ENCODE results near the gene RAB4B.
"Not testable (repeated sequence)": the region's sequence is repeated elsewhere in the genome, so short reads cannot be mapped to it uniquely, and the experiment has no call there.

DNA sequence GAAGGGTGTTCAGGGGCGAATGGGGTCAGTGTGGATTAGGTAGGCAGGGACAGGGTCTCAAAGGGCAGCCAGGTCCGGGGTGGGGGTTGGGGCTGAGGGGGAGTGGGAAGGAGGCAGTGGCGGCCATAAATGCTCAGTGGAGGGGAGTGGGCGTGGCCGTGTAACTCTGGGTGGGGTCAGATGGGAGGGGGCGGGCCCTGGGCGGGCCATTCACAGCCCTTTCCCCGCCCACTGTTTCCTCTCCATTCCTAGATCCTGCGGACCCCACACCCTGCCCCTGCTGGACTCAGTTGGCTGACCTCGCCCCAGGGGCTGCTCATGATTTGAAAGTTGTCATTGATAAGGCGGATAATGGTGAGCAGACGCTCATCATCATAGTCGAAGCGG is 48.3 kb downstream of the RAB4B start:
- TF ChIP-seq, protein P1, sequence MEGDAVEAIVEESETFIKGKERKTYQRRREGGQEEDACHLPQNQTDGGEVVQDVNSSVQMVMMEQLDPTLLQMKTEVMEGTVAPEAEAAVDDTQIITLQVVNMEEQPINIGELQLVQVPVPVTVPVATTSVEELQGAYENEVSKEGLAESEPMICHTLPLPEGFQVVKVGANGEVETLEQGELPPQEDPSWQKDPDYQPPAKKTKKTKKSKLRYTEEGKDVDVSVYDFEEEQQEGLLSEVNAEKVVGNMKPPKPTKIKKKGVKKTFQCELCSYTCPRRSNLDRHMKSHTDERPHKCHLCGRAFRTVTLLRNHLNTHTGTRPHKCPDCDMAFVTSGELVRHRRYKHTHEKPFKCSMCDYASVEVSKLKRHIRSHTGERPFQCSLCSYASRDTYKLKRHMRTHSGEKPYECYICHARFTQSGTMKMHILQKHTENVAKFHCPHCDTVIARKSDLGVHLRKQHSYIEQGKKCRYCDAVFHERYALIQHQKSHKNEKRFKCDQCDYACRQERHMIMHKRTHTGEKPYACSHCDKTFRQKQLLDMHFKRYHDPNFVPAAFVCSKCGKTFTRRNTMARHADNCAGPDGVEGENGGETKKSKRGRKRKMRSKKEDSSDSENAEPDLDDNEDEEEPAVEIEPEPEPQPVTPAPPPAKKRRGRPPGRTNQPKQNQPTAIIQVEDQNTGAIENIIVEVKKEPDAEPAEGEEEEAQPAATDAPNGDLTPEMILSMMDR (IDR thresholded peaks at IDR 0.05 in 8 of 11, conservative IDR thresholded peaks at IDR 0.05 in 3 of 11) = not testable (repeated sequence)
- not testable (repeated sequence) for TF ChIP-seq POLR2A, POLR2AphosphoS5 (IDR thresholded peaks at IDR 0.05)
